ENCODE results near the gene GPR108.

The GPR108 gene

DNA sequence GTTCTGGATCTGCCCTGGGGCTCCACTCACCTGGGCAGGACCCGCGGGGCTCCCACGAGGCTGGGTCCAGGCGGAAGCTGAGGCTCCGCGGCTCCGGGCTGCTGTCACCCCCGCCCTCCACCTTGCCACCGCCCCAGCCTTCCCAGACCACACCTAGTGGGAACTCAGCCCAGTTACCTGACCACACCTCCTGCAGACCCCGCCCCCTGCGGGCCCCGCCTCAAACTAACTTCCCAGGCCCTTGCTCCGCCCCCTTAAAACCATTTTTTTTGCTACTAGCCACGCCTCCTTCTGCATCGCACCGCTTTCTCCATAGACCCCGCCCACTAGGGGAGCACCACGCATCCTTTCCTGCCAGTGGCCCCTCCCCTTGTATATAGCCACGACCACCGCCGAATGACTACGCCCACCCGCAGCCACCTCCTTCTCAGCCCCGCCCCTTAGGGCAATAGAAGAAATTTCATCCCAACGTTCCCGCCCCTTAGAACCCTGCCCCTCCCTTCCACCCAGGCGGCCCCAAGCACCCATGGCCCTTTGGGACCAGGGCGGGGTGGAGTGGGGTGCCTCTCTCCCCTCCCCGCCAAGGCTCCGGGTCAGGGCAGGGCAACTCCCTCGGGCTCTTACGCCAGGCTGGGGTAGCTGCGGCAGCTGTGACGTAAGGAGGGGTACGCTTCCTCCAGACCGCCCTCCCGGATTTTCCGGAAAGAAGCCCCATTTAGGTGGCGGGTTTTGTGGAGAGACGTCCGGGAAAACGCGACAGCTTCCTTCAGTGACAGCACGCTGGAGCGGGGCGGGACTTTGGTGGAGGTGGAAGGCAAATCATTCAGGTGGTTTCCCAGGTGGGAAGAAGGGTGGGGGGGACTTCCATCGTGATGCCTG, 30.2 kb upstream of the GPR108 start, which contains the start of gene SH2D3A (continued):
- TF ChIP-seq ZNF398 (tag by site-specific recombination; IDR thresholded peaks at IDR 0.05) = peak; percentile 42
- TF ChIP-seq ZBTB48 (tag by site-specific recombination; IDR thresholded peaks at IDR 0.05) = 0 out of 2 replicates have a peak, but pooled peaks have one; percentile 27
- TF ChIP-seq ZNF776 (tag by site-specific recombination; IDR thresholded peaks at IDR 0.05; ENCODE audit: borderline replicate concordance) = no peak
- TF ChIP-seq, protein P1, sequence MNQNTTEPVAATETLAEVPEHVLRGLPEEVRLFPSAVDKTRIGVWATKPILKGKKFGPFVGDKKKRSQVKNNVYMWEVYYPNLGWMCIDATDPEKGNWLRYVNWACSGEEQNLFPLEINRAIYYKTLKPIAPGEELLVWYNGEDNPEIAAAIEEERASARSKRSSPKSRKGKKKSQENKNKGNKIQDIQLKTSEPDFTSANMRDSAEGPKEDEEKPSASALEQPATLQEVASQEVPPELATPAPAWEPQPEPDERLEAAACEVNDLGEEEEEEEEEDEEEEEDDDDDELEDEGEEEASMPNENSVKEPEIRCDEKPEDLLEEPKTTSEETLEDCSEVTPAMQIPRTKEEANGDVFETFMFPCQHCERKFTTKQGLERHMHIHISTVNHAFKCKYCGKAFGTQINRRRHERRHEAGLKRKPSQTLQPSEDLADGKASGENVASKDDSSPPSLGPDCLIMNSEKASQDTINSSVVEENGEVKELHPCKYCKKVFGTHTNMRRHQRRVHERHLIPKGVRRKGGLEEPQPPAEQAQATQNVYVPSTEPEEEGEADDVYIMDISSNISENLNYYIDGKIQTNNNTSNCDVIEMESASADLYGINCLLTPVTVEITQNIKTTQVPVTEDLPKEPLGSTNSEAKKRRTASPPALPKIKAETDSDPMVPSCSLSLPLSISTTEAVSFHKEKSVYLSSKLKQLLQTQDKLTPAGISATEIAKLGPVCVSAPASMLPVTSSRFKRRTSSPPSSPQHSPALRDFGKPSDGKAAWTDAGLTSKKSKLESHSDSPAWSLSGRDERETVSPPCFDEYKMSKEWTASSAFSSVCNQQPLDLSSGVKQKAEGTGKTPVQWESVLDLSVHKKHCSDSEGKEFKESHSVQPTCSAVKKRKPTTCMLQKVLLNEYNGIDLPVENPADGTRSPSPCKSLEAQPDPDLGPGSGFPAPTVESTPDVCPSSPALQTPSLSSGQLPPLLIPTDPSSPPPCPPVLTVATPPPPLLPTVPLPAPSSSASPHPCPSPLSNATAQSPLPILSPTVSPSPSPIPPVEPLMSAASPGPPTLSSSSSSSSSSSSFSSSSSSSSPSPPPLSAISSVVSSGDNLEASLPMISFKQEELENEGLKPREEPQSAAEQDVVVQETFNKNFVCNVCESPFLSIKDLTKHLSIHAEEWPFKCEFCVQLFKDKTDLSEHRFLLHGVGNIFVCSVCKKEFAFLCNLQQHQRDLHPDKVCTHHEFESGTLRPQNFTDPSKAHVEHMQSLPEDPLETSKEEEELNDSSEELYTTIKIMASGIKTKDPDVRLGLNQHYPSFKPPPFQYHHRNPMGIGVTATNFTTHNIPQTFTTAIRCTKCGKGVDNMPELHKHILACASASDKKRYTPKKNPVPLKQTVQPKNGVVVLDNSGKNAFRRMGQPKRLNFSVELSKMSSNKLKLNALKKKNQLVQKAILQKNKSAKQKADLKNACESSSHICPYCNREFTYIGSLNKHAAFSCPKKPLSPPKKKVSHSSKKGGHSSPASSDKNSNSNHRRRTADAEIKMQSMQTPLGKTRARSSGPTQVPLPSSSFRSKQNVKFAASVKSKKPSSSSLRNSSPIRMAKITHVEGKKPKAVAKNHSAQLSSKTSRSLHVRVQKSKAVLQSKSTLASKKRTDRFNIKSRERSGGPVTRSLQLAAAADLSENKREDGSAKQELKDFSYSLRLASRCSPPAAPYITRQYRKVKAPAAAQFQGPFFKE (tag by site-specific recombination; IDR thresholded peaks at IDR 0.05; ENCODE audit: borderline replicate concordance) = no peak
- TF ChIP-seq ZNF529 (tag by site-specific recombination; IDR thresholded peaks at IDR 0.05; ENCODE audit: insufficient replicate concordance) = no peak
- peak; percentile 19 for TF ChIP-seq ZBTB26 (tag by site-specific recombination; optimal IDR thresholded peaks at IDR 0.05)
- TF ChIP-seq, protein P2, sequence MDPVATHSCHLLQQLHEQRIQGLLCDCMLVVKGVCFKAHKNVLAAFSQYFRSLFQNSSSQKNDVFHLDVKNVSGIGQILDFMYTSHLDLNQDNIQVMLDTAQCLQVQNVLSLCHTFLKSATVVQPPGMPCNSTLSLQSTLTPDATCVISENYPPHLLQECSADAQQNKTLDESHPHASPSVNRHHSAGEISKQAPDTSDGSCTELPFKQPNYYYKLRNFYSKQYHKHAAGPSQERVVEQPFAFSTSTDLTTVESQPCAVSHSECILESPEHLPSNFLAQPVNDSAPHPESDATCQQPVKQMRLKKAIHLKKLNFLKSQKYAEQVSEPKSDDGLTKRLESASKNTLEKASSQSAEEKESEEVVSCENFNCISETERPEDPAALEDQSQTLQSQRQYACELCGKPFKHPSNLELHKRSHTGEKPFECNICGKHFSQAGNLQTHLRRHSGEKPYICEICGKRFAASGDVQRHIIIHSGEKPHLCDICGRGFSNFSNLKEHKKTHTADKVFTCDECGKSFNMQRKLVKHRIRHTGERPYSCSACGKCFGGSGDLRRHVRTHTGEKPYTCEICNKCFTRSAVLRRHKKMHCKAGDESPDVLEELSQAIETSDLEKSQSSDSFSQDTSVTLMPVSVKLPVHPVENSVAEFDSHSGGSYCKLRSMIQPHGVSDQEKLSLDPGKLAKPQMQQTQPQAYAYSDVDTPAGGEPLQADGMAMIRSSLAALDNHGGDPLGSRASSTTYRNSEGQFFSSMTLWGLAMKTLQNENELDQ (tag by site-specific recombination; IDR thresholded peaks at IDR 0.05; ENCODE audit: low read depth) = no peak
- TF ChIP-seq ZXDB (tag by site-specific recombination; IDR thresholded peaks at IDR 0.05) = no peak
- no peak for TF ChIP-seq ZFP3 (tag by site-specific recombination; IDR thresholded peaks at IDR 0.05; ENCODE audit: low read depth)
- no peak for TF ChIP-seq ZNF610 (tag by site-specific recombination; IDR thresholded peaks at IDR 0.05; ENCODE audit: borderline replicate concordance)
- TF ChIP-seq, protein P3, sequence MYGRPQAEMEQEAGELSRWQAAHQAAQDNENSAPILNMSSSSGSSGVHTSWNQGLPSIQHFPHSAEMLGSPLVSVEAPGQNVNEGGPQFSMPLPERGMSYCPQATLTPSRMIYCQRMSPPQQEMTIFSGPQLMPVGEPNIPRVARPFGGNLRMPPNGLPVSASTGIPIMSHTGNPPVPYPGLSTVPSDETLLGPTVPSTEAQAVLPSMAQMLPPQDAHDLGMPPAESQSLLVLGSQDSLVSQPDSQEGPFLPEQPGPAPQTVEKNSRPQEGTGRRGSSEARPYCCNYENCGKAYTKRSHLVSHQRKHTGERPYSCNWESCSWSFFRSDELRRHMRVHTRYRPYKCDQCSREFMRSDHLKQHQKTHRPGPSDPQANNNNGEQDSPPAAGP (tag by site-specific recombination; IDR thresholded peaks at IDR 0.05) = 0 out of 2 replicates have a peak, but pooled peaks have one; percentile 44
- TF ChIP-seq SP3 (tag by site-specific recombination; IDR thresholded peaks at IDR 0.05) = peak; percentile 100
- peak; percentile 42; the same call in 1 of the 2 replicates for TF ChIP-seq GLIS1 (tag by site-specific recombination; IDR thresholded peaks at IDR 0.05)
- TF ChIP-seq, protein P4, sequence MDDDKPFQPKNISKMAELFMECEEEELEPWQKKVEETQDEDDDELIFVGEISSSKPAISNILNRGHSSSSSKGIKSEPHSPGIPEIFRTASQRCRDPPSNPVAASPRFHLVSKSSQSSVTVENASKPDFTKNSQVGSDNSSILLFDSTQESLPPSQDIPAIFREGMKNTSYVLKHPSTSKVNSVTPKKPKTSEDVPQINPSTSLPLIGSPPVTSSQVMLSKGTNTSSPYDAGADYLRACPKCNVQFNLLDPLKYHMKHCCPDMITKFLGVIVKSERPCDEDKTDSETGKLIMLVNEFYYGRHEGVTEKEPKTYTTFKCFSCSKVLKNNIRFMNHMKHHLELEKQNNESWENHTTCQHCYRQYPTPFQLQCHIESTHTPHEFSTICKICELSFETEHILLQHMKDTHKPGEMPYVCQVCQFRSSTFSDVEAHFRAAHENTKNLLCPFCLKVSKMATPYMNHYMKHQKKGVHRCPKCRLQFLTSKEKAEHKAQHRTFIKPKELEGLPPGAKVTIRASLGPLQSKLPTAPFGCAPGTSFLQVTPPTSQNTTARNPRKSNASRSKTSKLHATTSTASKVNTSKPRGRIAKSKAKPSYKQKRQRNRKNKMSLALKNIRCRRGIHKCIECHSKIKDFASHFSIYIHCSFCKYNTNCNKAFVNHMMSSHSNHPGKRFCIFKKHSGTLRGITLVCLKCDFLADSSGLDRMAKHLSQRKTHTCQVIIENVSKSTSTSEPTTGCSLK (tag by site-specific recombination; IDR thresholded peaks at IDR 0.05) = no peak
- peak; percentile 86 for TF ChIP-seq KLF7 (tag by site-specific recombination; IDR thresholded peaks at IDR 0.05; ENCODE audit: borderline replicate concordance)
- TF ChIP-seq ZNF16 (tag by site-specific recombination; IDR thresholded peaks at IDR 0.05; ENCODE audit: low read depth) = no peak
- no peak for TF ChIP-seq ZFP37 (tag by site-specific recombination; IDR thresholded peaks at IDR 0.05)
- TF ChIP-seq YY2 (tag by site-specific recombination; IDR thresholded peaks at IDR 0.05) = no peak
- TF ChIP-seq KLF16 (tag by site-specific recombination; IDR thresholded peaks at IDR 0.05) = peak; percentile 91
- TF ChIP-seq ZNF362 (tag by site-specific recombination; IDR thresholded peaks at IDR 0.05) = peak; percentile 96
- peak; percentile 63 for TF ChIP-seq GLIS2 (tag by site-specific recombination; IDR thresholded peaks at IDR 0.05)
- no peak for TF ChIP-seq ZNF660 (tag by site-specific recombination; IDR thresholded peaks at IDR 0.05)

Data from HEK293 (cell line).